ENCODE data around the gene MINDY4. TPM values are rescaled to one million over a fixed set of nuclear protein-coding genes. Genes with fewer than 3 reads are reported as not detected.

The MINDY4 gene
- total and polyA plus RNA-seq, 2 of the 8 experiments (the other 6 are each of a cell fraction or from before 2014, with no cell fraction given): 1.3 to 3.6 TPM

DNA sequence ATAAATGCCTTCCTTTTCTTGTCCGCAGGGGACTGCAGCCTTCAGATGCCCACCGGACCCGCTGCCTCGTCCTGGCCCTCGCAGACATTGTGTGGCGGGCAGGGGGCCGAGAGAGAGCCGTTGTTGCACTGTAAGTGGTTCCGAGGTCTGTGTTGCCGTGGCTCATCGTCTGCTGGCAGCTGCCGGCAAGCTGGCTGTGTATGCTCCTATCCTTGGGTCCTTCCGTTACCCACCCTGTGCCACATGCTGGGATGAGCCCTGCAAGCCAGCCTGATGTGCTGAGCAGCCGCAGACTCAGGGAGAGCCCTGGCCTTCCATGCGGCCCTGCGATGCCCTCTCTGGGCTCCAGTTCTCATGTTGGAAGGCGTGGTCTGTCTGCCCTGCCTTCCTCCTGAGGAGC, 79.2 kb downstream of the MINDY4 start (continued):
- no peak for TF ChIP-seq SIRT6 (IDR thresholded peaks at IDR 0.05; ENCODE audit: low read length)
- TF ChIP-seq SP2 (IDR thresholded peaks at IDR 0.05; ENCODE audit: low read length): no peak
- TF ChIP-seq TEAD4 (IDR thresholded peaks at IDR 0.05; ENCODE audit: low read depth, low read length): no peak
- TF ChIP-seq EP300 (IDR thresholded peaks at IDR 0.05; ENCODE audit: borderline replicate concordance in 1 of 2, low read depth in 2 of 2, low read length in 2 of 2): no peak
- TF ChIP-seq SUZ12 (IDR thresholded peaks at IDR 0.05; ENCODE audit: low read length): no peak

Data from H1 (cell line).